Activated CD4-positive, alpha-beta T cell treated with anti-CD3 and anti-CD28 coated beads, Interleukin-2, Interleukin-4, amounts not matched to agents 100 ng/mL and 50 ng/mL, durations not matched to agents 16 hours and 8 hours (primary cell): ENCODE measurements around the gene RDH14.

ENCODE experiments used
- DNase-seq: peaks from one replicate; pipeline ENCODE4 v3.0.0-alpha.2; 2020; ENCODE audit warnings: low spot score

Gene RDH14

DNA sequence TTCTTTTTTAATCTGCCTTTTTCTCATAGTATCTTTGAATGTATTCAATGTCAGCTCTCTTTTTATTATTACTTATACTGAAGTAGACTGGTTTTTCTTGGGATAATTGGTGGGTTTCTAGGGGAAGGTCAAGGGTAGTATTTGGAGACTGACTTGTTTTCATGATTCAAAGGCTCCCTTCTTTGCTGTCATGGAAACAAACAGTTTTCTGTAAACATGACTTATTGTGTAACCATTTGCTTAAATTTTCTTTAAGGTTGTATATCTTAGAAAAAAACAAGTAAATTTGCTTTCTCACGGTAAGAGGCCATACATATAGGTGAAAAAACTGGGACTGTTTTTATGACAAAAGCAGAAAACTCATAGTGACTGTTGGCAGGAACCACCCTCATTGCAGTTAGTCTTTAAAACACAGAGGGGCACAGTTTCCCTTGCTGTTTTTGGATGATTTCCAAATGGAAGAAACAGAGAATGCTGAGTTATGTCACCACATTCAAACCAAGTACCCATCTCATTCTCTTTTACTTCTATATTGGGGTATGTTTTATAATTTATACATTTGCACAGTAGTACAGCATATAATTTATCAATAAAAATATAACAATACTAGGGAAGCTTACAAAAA, 5.8 kb upstream of the RDH14 start:
- DNase-seq: no peak

DNA sequence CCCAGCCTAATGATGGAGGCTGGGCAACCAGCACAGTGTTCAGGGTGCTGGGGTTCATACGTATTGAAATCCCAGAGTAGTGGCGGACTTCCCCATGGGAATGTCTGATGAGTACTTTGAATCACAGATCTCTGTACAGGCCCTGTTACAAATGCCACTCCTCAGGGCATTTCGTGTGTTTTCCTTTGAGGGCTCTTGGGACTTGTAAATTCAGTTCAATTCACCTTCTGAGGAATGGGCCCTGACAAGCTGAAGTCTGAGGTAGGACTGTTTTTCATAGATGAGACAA, 288 bp upstream of the RDH14 start:
- DNase-seq: no peak

DNA sequence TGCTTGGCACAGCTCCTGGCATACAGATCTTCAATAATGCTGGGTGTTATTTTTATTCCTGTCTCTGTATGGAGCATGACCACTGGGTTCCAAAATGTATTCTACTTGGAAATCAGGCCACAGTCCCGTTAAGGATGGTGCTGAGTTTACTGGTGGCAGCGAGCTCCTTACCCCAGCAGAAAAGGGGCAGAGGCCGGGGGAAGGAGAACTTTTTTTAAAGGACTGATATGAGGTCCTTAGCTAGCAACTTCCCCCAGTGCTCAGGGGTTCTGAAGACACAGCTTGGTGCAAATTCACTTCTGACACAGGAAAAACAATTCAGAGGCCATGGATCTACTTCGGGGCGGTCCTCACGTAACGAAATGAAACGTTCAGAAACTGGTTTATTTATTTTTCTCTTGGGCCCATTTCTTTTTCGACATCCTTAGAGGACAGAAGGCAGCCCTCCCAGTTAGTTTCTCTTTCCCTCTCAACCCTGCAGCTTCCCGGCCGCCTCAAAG, 872 bp downstream of the RDH14 start:
- DNase-seq: no peak

DNA sequence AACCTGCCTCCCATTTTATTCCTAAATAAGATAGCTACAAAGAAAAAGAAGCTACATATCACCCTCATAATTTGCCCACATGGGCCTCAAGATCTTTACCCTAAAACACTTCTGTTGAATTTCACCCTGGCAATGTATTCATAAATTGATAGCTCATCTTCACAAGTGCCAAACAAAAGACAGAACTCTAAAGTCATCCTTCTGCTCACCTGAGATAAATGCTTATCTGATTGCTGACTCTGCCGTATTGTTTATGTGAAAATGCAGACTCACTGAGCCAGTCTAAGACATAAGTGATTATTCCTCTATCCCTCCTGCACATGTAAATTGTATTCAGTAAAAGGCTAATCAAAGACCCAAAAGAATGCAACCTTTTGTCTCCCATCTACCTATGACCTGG, 2.0 kb downstream of the RDH14 start:
- DNase-seq: no peak

DNA sequence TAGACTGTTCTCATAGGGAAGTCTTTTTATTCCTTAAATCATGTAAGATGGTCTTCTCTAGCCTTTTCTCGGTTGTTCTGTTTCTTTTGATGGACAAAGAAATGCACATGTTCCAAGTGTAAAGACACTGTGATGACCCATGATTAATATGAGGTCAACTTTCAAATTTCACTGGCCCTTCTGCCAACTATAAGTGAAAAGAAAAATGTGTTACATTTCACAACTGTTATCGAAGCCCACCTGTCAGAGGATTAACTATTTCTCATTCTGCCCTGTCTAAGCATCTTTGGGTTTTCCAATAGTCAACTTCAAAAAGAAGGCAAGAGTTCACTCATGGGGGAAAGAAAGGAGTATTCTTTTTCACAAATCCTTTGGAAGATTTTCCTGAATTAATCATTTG, 3.3 kb downstream of the RDH14 start:
- DNase-seq: no peak

DNA sequence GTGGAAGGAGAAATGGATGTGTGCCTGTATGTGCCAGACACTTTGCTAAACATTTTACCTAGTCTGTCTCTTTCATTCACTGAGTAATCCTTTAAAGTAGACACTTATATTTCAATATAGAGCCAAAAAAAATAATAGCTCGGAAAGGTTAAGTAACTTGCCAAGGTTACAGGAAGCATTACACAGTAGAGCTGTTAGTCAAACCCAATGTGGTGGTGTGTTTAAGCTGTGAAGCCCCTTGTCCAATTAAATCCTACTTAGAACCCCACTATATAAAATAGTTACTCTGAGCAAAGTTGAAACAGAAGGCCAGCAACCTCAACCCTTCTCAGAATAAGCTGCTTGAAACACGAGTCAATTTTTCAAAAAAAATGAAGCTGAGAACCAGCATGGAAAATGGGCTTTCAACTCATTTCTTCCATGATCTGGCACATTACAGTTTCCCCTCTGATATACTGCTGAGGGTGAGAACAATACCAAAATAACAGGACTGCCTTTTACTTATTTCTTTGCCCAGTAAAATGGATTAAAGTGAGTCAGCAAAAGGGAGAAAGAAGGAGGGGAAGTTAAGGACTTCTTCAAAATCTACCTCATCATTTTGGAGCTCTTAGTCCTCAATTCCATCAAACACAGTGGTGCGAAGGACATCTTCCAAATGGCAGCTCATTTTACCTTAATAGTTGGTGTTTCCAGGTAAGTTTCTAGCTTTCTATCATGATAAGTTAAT, 7.9 kb downstream of the RDH14 start:
- DNase-seq: no peak

DNA sequence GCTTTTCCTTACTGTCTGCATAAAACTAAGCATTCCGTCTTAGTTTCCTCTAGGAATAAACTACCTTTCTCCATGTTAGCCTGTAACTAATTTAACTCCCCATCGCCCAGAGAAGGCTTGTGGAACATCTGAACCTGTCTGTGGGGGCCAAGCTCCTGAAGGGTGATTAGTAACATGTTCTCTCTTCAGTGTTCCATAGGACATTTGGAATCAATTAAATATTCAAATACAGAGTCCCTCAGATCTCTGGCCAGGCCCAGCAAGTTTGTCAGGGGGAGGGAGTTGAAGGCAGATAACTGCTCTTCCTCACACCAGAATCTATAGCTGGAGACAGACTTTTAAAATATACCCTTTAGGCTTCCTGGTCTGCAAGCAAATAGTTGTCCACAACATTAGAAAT, 8.8 kb downstream of the RDH14 start:
- DNase-seq: no peak

DNA sequence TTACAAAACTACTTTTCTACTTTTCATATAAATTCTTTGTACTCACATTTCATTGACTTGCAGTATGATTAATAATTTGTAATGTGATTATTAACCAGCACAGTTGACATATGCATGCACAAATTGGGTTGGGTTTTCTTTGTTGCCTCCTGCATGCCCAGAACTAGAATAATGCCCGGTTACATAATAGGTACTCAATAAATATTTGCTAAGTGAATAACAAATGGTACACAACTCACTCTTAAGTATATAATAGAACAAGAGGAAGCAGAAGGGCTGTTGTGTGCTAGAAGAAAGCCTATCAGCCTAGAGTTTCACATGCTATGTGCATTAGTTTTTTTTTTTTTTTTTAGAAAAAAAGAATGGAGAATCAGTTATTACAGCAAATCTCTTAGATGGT, 9.3 kb downstream of the RDH14 start:
- no peak for DNase-seq

DNA sequence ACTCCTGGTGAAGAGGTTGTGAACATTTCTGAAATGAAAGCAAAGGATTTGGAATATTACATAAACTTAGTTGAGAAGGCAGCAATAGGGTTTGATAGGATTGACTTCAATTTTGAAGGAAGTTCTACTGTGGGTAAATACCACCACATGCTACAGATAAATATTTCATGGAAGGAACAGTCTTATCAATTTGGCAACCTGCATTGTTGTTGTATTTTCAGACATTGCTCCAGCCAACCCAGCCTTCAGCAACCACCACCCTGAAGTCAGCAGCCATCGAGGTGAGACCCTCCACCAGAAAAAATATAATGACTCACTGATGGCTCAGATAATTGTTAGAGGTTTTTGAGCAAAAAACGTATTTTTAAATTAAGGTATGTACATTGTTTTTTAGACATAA, 10.0 kb downstream of the RDH14 start:
- no peak for DNase-seq

DNA sequence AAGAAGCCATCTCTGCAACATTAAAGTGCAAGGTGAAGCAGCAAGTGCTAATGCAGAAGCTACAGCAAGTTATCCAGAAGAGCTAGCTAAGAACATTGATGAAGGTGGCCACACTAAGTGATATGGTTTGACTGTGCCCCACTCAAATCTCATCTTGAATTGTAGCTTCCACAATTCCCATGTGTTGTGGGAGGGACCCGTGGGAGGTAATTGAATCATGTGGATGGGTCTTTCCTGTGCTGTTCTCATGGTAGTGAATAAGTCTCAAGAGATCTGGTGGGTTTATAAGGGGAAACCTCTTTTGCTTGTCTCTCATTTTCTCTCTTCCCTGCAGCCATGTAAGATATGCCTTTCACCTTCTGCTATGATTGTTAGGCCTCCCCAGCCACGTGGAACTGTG, 11.4 kb downstream of the RDH14 start:
- no peak for DNase-seq

DNA sequence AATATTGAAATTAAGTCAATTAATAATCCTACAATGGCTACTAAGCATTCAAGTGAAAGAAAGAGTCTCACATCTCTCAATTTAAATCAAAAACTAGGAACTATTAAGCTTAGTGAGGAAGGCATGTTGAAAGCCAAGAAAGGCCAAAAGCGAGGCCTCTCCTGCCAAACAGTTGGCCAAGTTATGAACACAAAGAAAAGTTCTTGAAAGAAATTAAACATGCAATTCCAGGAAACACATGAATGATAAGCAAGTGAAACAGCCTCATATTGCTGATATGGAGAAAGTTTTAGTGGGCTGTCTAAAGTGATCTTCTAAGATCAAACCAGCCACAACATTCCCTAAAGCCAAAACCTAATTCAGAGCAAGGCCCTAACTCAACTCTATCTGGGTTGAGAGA, 11.8 kb downstream of the RDH14 start:
- DNase-seq: no peak

DNA sequence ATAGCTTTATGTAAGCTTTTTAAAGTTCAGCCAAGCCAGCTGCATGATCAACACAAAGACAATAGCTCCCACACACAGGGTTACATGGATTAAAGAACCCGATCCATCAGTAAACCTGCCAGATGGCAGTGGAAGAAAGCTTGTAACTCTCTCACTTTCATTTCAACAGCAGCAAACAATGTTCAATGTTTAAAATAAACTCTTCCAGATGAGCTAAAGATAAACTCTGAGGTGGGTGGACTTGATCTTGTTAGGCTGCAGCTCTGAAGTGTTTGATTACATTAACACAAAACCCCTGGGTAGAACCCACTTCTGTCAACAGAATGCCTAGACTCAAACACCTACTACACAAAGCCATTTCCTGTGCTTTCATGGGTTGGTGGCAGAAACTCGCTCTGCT, 13.9 kb downstream of the RDH14 start:
- no peak for DNase-seq

DNA sequence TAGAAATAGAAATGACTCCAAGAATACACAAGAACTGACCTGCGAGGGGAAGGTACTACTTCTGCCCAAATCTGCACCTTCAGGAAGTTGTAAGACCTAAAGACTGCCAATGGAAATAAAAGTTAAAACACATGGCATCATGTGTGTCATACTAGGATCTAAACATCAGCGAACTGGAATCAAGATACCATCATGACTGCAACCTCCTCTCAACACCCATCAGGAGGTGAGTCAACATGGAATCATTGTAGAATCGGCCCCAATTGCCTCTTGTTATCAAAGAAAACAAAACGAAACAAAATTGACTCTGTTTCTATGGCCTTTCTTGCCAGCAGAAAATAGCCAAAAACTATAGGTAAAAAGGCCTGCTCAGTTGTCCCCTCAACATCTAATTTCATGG, 15.1 kb downstream of the RDH14 start:
- DNase-seq: no peak

DNA sequence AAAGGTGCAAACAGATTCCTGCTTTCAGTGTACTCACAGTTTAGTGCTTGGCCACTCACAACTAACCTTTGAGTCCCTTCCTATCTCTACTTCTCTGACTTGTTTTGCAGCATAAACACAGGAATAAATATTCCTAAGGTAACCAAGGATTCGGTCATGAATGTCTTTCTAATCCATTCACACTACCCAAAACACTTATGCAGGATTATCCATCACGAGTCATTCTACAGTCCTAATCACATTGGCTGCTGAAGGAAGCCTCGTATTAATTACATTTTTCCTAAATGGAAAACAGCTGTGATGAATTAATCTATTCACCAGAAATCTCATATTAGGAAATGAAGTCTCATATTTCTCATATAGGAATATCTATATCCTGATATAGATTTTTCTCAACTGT, 16.3 kb downstream of the RDH14 start:
- no peak for DNase-seq

DNA sequence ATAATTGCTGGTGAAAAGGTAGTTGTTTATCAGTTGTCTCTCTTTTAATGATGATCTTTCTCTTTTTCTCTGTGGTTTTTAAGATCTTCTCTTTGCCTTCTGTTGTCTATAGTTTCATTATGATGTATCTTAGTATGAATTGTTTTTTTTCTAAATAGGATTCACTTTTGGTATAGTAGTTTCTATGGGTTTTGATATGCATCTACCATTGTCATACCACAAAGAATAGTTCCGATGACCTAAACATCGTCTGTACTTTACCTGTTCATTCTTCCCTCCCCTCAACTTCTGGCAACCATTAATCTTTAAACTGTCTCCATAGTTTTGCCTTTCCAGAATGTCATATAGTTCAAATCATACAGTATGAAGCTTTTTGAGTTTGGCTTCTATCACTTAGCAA, 19.6 kb downstream of the RDH14 start:
- DNase-seq: peak; percentile 8

DNA sequence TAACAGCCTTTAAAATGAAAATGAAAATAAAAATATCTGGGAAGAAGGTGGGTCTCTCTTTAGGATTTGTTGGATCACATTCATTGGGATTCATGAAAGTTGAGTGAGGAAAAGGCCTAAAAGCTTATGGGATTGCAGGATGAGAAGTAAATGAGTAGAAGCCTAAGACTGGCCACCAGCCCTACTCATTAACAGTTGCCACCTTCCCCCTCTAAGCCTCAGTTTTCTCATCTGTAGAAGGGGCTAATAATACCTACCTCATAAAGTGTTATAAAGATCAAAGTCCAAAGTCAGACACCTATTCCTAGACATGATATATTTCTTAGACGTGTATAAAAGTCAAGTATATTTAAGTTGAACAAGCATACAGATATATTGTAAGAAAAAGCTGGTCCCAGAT, 23.8 kb downstream of the RDH14 start:
- DNase-seq: no peak

DNA sequence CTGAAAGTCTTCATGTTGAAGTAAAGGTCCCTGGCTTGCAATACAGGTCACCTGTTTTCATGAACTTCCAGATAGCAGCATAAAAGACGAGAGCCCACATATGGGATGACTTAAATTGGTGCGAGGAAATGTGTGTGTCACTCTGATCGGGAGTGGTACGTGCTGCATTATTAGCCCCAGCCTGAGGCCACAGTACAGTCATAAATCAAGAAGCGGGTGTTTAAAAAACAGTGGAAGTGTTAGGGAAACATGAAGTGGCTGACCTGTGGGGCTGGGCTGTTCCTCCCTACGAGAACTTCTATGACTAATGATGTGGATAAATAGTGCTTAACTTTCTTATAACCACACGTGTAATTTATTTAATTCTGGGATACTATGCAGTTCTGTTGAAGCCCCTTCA, 24.4 kb downstream of the RDH14 start:
- DNase-seq: no peak

DNA sequence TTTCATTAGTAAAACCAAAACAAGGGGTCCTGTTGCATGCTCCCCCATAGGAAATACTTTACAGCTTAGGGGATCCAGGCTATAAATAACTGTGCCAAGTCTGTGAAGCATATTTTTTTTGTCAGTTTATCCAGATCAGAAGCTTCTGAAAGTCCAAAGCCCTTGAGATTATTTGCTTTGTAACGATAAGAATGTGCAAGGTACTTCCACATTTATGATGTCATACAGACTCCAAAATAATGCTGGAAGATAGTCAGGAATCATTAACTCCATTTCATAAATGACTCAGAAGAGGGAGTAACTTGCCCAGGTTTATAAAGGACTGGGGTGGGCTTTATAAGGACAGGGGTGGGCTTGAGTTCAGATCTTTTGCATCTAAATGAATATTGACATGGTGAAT, 29.3 kb downstream of the RDH14 start:
- no peak for DNase-seq

DNA sequence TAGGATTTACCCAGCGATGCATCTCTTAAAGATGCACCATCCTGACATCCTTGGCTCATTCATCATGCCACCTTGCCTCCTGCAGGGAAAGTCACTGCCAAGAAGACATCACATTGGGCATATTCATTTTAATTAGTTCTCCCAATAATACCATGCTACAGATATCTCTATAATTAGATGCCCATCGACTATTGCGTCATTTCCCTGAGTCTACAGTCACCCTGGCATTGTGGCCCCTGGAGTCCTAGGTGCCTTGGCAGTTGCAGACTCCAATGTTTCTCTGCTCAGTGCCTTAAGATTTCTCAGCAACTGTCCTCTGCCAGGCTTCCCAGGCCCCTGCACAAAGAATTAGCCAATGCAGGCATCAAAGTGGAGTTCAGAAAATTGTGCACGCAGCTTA, 32.6 kb downstream of the RDH14 start:
- DNase-seq: no peak

DNA sequence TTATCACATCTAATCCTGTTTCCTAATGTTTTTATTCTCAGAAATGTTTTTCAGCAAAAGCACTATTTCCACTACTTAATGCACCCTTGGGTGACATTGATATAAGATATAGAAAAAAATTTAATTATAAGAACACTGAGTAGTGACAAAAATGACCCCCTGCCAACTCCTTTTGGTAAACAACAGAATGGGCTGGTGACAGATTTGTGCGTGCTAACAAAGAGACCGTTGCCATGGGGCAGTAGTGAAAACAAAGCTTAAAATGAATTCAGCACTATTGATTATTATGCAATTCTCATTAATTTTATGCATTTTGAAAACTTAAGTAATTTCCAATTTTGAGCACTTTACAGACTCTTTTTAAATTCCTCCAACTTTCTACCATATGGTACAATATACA, 33.1 kb downstream of the RDH14 start:
- DNase-seq: no peak

DNA sequence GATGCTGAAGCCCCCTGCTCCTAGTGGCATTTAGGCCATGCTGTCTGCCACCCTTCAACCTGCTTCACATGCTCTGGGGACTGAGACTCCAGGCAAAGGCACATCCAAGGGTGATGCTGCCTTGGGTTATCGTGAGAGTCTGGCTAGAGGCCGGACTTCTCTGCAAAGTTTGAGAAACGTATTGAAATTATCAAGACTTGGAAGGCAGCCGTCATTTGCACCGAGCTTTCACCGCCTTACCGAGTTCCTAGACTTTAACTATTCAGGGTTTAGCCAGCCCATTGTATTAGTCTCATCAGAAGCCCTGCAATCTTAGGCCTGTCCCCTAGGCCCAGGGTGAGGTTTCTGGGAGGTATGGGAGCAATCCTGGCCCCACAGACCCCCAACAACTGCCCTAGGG, 34.0 kb downstream of the RDH14 start:
- DNase-seq: no peak

DNA sequence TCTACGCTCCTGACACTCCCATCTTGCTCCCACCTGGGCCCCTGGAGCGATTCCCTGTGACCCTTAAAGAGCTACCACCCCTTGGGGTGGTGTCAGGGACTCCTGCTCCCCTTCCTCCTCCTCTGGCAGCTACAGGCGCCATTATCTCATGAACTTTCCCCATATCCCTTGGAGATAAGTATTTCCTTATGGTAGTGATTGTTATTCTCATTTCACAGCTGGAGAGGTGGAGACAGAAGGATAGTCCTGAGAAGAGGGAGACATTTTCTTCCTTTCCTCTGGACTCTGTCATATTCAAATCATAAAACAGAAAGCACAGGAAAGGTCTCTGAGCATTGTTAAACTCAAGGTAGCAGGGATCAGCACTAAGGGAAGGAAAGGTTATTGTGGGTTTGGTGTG, 34.6 kb downstream of the RDH14 start:
- no peak for DNase-seq

DNA sequence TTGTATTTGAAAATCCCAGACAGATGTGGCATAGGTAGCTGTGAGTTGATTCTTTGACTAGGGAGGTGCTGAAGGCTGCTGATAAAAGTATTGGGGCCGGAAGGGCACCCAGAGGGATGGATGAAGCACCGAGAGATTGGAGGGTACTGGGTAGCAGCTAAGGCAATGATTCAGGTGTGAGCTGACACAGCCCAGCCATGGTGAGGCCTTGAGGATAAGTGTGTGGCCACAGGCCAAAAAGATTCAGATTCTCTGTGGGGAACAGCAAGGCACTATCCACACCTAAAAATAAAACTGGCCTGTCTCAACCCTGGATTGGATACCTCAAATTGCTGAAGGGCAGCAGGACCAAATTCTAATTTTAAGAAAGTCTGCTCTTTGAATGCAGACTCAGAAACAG, 35.2 kb downstream of the RDH14 start:
- no peak for DNase-seq

DNA sequence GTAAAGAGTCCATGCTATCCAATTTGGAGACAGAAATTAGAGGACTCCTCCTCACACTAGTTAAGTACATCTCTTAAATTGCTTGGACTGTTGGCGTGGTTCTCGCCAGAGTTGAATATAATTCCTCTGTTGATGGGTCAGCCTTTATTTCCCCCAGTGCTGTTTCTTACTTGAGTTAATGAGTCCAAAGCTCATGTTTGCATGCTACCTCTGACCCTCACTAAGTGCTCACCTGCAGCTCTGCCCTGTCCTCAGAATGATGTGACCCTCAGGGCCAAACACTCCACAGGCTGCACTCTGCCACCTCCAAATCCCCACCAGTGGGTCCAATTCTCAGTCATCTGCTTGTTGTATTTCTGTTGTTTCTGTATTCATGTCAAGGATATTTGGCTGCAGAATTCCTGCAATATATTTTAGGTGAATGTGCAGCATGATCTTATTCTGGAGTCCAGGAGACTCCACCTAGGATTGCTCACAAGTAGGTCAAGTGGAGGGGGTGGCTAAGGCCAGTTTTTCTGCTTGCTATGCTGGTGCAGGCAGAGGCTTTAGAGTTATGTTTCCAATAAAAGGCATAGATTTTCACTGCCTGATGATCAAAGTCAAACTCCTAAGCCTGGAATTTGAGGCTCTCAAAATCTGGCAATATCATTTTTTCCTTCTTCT, 37.8 kb downstream of the RDH14 start:
- no peak for DNase-seq
